Gastroesophageal sphincter (tissue), 3 donors: ENCODE data around the gene DDC.

Experiments used
- CTCF ChIP-seq, 4 experiments: fragments of 200-600 bp in 2 of 4; fragments of 450-650 bp in 2 of 4; sonication (generic) in 1 of 4; IDR thresholded peaks; one replicate each; pipeline ENCODE4 v1.5.1; 2017 to 2019; ENCODE audit warnings: antibody characterized with exemption in 4 of 4, mild to moderate bottlenecking in 2 of 4, moderate library complexity in 2 of 4
- EP300 ChIP-seq: sonication (generic); formaldehyde crosslinking; IDR thresholded peaks from one replicate; pipeline ENCODE4 v1.6.1; 2017; ENCODE audit warnings: antibody characterized with exemption, mild to moderate bottlenecking

- TF ChIP-seq EP300 (no peak), CTCF (IDR thresholded peaks at IDR 0.05) (no peak)
Observed at GRCh38 chr7:50553973-50554372, 11.2 kb downstream of the DDC start.
